Measurements from ENCODE around the gene CA10.

The CA10 gene

GRCh38 chr17:52148288-52148968, 10.1 kb downstream of the CA10 start:
- in situ Hi-C loops (cut with HindIII; ENCODE audit: low sequenced_read_pairs) = no loop called here
- no peak for TF ChIP-seq CTCF (IDR thresholded peaks at IDR 0.05; ENCODE audit: low read depth, low read length)
- DNase-seq (ENCODE audit: low read depth, low spot score) = no peak
- no peak overlapping the region for H3K4me3 ChIP-seq (ENCODE audit: low read depth, low read length)

- no peak overlapping the region for H3K4me3 ChIP-seq (ENCODE audit: low read depth, low read length)
- in situ Hi-C loops (cut with HindIII; ENCODE audit: low sequenced_read_pairs) = no loop called here
- DNase-seq (ENCODE audit: low read depth, low spot score) = peak; percentile 64
- no peak for TF ChIP-seq CTCF (IDR thresholded peaks at IDR 0.05; ENCODE audit: low read depth, low read length)
Measured at GRCh38 chr17:52147872-52148271, 10.6 kb downstream of the CA10 start.

- in situ Hi-C loops (cut with HindIII; ENCODE audit: low sequenced_read_pairs) = no loop called here
- no peak overlapping the region for H3K4me3 ChIP-seq (ENCODE audit: low read depth, low read length)
- no peak for TF ChIP-seq CTCF (IDR thresholded peaks at IDR 0.05; ENCODE audit: low read depth, low read length)
- DNase-seq (ENCODE audit: low read depth, low spot score) = peak; percentile 41
Measured at GRCh38 chr17:52147431-52147830, 11.1 kb downstream of the CA10 start.

GRCh38 chr17:52145476-52145875, 13.0 kb downstream of the CA10 start:
- no peak overlapping the region for H3K4me3 ChIP-seq (ENCODE audit: low read depth, low read length)
- DNase-seq (ENCODE audit: low read depth, low spot score) = peak; percentile 62
- in situ Hi-C loops (cut with HindIII; ENCODE audit: low sequenced_read_pairs) = no loop called here
- TF ChIP-seq CTCF (IDR thresholded peaks at IDR 0.05; ENCODE audit: low read depth, low read length) = no peak

GRCh38 chr17:52143542-52143941, 15.0 kb downstream of the CA10 start:
- no peak for TF ChIP-seq CTCF (IDR thresholded peaks at IDR 0.05; ENCODE audit: low read depth, low read length)
- DNase-seq (ENCODE audit: low read depth, low spot score) = no peak
- no peak overlapping the region for H3K4me3 ChIP-seq (ENCODE audit: low read depth, low read length)
- in situ Hi-C loops (cut with HindIII; ENCODE audit: low sequenced_read_pairs) = no loop called here

- TF ChIP-seq CTCF (IDR thresholded peaks at IDR 0.05; ENCODE audit: low read depth, low read length) = no peak
- DNase-seq (ENCODE audit: low read depth, low spot score) = no peak
- in situ Hi-C loops (cut with HindIII; ENCODE audit: low sequenced_read_pairs) = no loop called here
- no peak overlapping the region for H3K4me3 ChIP-seq (ENCODE audit: low read depth, low read length)
Measured at GRCh38 chr17:52140601-52141000, 17.9 kb downstream of the CA10 start.
